Stimulated activated CD4-positive, alpha-beta T cell treated with anti-CD3 and anti-CD28 coated beads, Interleukin-4, amount 100 ng/mL, for 24 hours (primary cell): ENCODE measurements around the gene SART3.

ENCODE experiments used
- DNase-seq: peaks from one replicate; pipeline ENCODE4 v3.0.0-alpha.2; 2020

Gene SART3

DNA sequence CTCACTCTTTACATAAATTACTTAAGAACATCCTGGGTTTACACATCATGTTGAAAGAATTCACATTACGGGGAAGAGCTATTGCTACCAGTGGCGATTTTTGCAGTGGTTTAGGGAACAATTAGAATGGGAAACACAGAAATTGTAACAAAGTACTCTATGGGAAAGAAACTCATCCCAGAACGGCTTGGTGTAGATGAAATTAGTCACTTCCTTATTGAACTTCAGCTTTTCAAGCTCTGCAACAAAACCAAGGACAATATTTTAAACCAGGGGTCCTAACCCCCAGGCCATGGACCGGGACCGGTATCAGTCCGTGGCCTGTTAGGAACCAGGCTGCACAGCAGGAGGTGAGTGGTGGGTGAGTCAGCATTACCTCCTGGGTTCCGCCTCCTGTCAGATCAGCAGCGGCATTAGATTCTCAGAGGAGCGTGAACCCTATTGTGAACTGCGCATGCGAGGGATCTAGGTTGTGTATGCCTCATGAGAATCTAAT is 78.2 kb downstream of the SART3 start:
- no peak for DNase-seq

DNA sequence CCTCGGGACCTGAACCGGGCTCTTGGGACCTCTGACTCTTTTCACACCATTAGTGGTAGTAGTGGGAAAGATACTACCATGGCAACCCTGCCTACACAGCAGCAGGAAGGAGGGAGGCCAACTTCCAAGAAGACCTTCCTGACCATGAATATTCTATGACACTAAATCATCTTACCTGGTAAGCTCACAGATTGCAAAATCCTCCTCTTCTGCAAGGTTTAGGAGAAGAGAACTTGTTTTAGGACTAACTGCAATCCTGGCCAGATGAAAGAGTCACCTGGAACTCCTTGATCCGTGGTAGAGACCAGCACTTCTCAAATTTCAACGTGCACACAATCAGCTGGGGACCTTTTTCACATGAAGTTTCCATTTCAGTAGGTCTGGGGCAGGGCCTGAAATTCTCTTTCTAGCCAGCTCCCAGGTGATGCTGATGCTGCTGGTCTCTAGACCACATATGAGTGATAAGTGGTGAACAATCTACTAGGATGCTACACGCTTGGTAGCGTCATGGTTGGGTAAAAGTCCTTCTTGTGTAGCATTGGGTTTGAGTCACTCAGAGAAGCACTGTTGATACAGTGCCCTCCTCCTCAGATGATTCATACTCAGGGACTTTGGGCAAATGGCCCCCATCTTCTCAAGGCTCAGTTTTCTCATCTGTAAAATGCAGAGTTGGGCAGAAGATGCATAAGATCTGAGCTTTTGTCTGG is 81.5 kb downstream of the SART3 start:
- DNase-seq: no peak

- DNase-seq: no peak
Measured at GRCh38 chr12:108478611-108479206, 82.3 kb downstream of the SART3 start.

GRCh38 chr12:108477881-108478259 is 83.1 kb downstream of the SART3 start:
- no peak for DNase-seq

GRCh38 chr12:108477055-108477880 is 83.7 kb downstream of the SART3 start:
- no peak for DNase-seq

DNA sequence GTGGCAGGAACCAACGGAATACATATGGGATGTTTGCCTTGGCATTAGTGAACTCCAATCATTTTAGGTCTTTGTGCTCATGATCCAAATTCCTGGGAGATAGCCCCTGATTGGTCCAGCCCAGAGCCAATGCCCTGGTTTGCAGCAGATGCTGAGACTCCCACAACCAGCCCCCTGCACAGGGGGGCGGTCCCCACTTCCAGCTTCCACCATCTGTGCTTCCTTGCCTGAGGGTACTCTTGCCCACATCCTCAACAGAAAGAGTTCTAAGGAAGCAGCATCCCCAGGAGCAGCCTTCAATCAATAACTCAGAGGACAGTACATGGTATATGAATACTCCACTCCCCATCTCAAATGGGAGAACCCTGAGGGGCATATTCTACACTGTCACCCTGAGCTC is 85.6 kb downstream of the SART3 start:
- no peak for DNase-seq

DNA sequence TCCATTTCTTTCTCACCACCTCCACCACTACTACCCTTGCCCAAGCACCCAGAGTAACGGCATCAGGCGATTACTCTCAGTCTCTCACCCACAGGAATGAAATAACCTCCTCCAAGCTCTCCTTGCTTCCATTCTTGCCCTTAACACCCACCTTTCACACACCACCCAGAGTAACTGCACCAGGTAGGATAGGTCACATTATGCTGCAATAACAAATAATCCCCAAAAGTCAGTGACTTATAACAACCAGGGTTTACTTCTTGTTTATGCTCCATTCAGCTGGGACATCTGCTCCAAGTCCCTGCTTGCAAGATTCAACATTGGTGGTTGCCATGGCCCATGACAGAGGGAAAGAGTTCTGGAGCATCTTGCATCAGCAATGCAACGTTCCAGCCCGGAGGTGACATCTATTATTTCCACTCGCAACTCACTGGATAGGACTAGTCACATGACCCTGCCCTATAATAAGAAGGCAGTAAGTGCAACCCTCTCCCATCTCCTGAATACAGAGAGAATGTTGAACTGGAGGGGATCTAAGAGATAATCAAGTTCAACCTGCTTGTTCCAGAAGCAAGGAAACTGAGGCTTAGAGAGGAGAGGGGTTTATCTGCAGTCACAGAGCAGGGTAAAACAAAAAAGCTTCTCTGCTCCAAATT is 87.4 kb downstream of the SART3 start:
- DNase-seq: no peak
